ENCODE results near the gene PCGF6.

PCGF6 gene

GRCh38 chr10:103280031-103280430, 70.9 kb downstream of the PCGF6 start:
- peaks cover 5% of the 10 kb centered on the region for H3K36me3 Mint-ChIP-seq (ENCODE audit: low read depth)
- H3K27ac Mint-ChIP-seq = no peak overlapping the region
- peaks cover 6% of the 10 kb centered on the region for H3K9me3 Mint-ChIP-seq
- H3K27me3 Mint-ChIP-seq (ENCODE audit: low read depth) = peaks cover 76% of the 10 kb centered on the region
- H3K4me3 Mint-ChIP-seq = peak overlapping the region in 1 of 3 experiments; percentile 61
- peaks cover 16% of the 10 kb centered on the region for H3K4me1 Mint-ChIP-seq
- no peak for TF ChIP-seq CTCF (IDR thresholded peaks at IDR 0.05; ENCODE audit: unreplicated experiment in 3 of 3)

- peaks cover 75% of the 10 kb centered on the region for H3K27me3 Mint-ChIP-seq (ENCODE audit: low read depth)
- H3K27ac Mint-ChIP-seq = no peak overlapping the region
- peaks cover 16% of the 10 kb centered on the region for H3K4me1 Mint-ChIP-seq
- no peak for TF ChIP-seq CTCF (IDR thresholded peaks at IDR 0.05; ENCODE audit: unreplicated experiment in 3 of 3)
- peaks cover 6% of the 10 kb centered on the region for H3K9me3 Mint-ChIP-seq
- H3K4me3 Mint-ChIP-seq = peak overlapping the region; percentile 77 to 87 (median 83)
- H3K36me3 Mint-ChIP-seq (ENCODE audit: low read depth) = peaks cover 5% of the 10 kb centered on the region
Measured at GRCh38 chr10:103278862-103279298, 72.1 kb downstream of the PCGF6 start.

- Mint-ChIP-seq H3K4me3 (peak overlapping the region; percentile 77 to 87 (median 83)), H3K27ac (no peak overlapping the region)
Measured at GRCh38 chr10:103278537-103278823, 72.5 kb downstream of the PCGF6 start.

GRCh38 chr10:103277713-103278536, 73.0 kb downstream of the PCGF6 start:
- no peak for TF ChIP-seq CTCF (IDR thresholded peaks at IDR 0.05; ENCODE audit: unreplicated experiment in 3 of 3)
- H3K9me3 Mint-ChIP-seq = peaks cover 6% of the 10 kb centered on the region
- no peak overlapping the region for H3K27ac Mint-ChIP-seq
- peaks cover 16% of the 10 kb centered on the region for H3K4me1 Mint-ChIP-seq
- H3K27me3 Mint-ChIP-seq (ENCODE audit: low read depth) = peaks cover 85% of the 10 kb centered on the region
- H3K4me3 Mint-ChIP-seq = peak overlapping the region; percentile 77 to 87 (median 83)
- peaks cover 5% of the 10 kb centered on the region for H3K36me3 Mint-ChIP-seq (ENCODE audit: low read depth)

More at GRCh38 chr10:103278537-103278823, 72.5 kb downstream of the PCGF6 start:
- Mint-ChIP-seq H3K9me3 (peaks cover 6% of the 10 kb centered on the region), H3K36me3 (ENCODE audit: low read depth) (peaks cover 5% of the 10 kb centered on the region), H3K27me3 (ENCODE audit: low read depth) (peaks cover 79% of the 10 kb centered on the region), H3K4me1 (peaks cover 16% of the 10 kb centered on the region)
- TF ChIP-seq CTCF (IDR thresholded peaks at IDR 0.05; ENCODE audit: unreplicated experiment in 3 of 3) = no peak

- H3K27me3 Mint-ChIP-seq (ENCODE audit: low read depth) = peaks cover 87% of the 10 kb centered on the region
- peak within 1 kb of the TSS; percentile 56 to 76 (median 61) for H3K4me3 Mint-ChIP-seq
- H3K36me3 Mint-ChIP-seq (ENCODE audit: low read depth) = peaks cover 5% of the 10 kb centered on the region
- peaks cover 6% of the 10 kb centered on the region for H3K9me3 Mint-ChIP-seq
- no peak within 1 kb of the TSS for H3K27ac Mint-ChIP-seq
- no peak for TF ChIP-seq CTCF (IDR thresholded peaks at IDR 0.05; ENCODE audit: unreplicated experiment in 3 of 3)
- peaks cover 14% of the 10 kb centered on the region for H3K4me1 Mint-ChIP-seq
Measured at GRCh38 chr10:103276896-103277712, 73.8 kb downstream of the PCGF6 start, which contains the start of gene INA. TSS of gene INA (plus strand) at chr10:103277138. CDS start at chr10:103277212, 74 bp downstream.
